Lung (tissue), 12 donors: ENCODE results near the gene NLRP11. TPM values are rescaled to one million over a fixed set of nuclear protein-coding genes. Genes with fewer than 3 reads are reported as not detected.

Experiments
- ATAC-seq: fragments of 200-7000 bp; cut with Tn5 transposase; one replicate; pipeline ENCODE4 v1.9.1; 2020; ENCODE audit warnings: moderate number of reproducible peaks; ENCODE audit not compliant: insufficient read depth, low FRiP score
- DNase-seq, 3 donors: peaks; one replicate each; pipeline ENCODE4 v3.0.0-alpha.2; 2013 to 2017
- H3K27ac ChIP-seq, 2 donors: one replicate each; pipeline ENCODE4 v1.5.1; 2013; ENCODE audit warnings: mild to moderate bottlenecking in 2 of 2, moderate library complexity in 2 of 2, control low read depth in 1 of 2, inconsistent platforms in 1 of 2, low read depth in 1 of 2, low read length in 1 of 2
- H3K27me3 ChIP-seq, 3 donors: one replicate each; pipeline ENCODE4 v1.5.1; 2013; ENCODE audit warnings: low read length in 2 of 3; ENCODE audit not compliant: control insufficient read depth in 3 of 3, insufficient read depth in 3 of 3
- H3K36me3 ChIP-seq, 4 donors: one replicate each; pipeline ENCODE4 v1.5.1; 2013; ENCODE audit warnings: low read length in 4 of 4, mild to moderate bottlenecking in 1 of 4, moderate library complexity in 1 of 4; ENCODE audit not compliant: control insufficient read depth in 4 of 4, insufficient read depth in 4 of 4
- H3K4me1 ChIP-seq, 5 donors: one replicate each; pipeline ENCODE4 v1.5.1; 2013; ENCODE audit warnings: low read length in 5 of 5, mild to moderate bottlenecking in 2 of 5, moderate library complexity in 1 of 5; ENCODE audit not compliant: control insufficient read depth in 5 of 5, insufficient read depth in 5 of 5
- H3K4me3 ChIP-seq: one replicate; pipeline ENCODE4 v1.5.1; 2013; ENCODE audit warnings: mild to moderate bottlenecking, control low read depth, moderate library complexity
- H3K9ac ChIP-seq, 2 donors: one replicate each; pipeline ENCODE4 v1.5.1; 2013; ENCODE audit warnings: low read length in 2 of 2, control low read depth in 1 of 2; ENCODE audit not compliant: insufficient read depth in 1 of 2
- H3K9me3 ChIP-seq, 4 donors: one replicate each; pipeline ENCODE4 v1.5.1; 2013; ENCODE audit warnings: low read length in 3 of 4, mild to moderate bottlenecking in 1 of 4, moderate library complexity in 1 of 4; ENCODE audit not compliant: control insufficient read depth in 4 of 4, insufficient read depth in 3 of 4
- CTCF ChIP-seq: IDR thresholded peaks from 2 replicates; pipeline ENCODE4 v1.5.1; 2012; ENCODE audit warnings: mild to moderate bottlenecking; ENCODE audit errors: control extremely low read depth, extremely low read depth
- WGBS, 2 donors: extraction: QIAGEN DNeasy Blood & Tissue Kit; methylation state at CpG; one replicate each; pipeline ENCODE4 v1.1.7; 2013; 5-methylcytosine and 5-hydroxymethylcytosine counted together
- polyA plus RNA-seq, 2 donors: library from polyadenylated mRNA; stranded (reverse); fragments of 200-250 nt; gene quantifications; one replicate each; pipeline ENCODE4 v1.2.1, GENCODE V29; 2013
- total RNA-seq, 2 donors: library from RNA; depleted of rRNA in 1 of 2; stranded (reverse); fragments of >200 nt in 1 of 2; gene quantifications; one replicate each; pipeline ENCODE4 v1.2.1, GENCODE V29; 2014 to 2021
- donor health status: control.
- donor health status: control.
- donor health status: Bipolar disorder and iron deficiency.
- donor health status: healthy.
- donor health status: DM: yes; HTN: yes; CAD: no.

Gene NLRP11
- total and polyA plus RNA-seq, 4 donors = not detected

- DNase-seq (no peak), ATAC-seq (no peak)
- TF ChIP-seq CTCF = no peak
- H3K4me1 ChIP-seq = no peaks in the 10 kb centered on the region
- WGBS, 2 donors = 69 to 89% methylated on average over 3 of the region's 3 CpGs
- no peak overlapping the region for H3K9ac ChIP-seq
- no peak overlapping the region for H3K27ac ChIP-seq
- no peak overlapping the region for H3K4me3 ChIP-seq
- H3K36me3 ChIP-seq = no peaks in the 10 kb centered on the region
- H3K9me3 ChIP-seq = peaks cover 0 to 3% (median 0%) of the 10 kb centered on the region in 4 donors
- H3K27me3 ChIP-seq = no peaks in the 10 kb centered on the region
These were observed 6.5 kb upstream of the NLRP11 start for GRCh38 chr19:55838251-55838650.

- no peaks in the 10 kb centered on the region for H3K36me3 ChIP-seq
- 89 to 95% methylated on average over 16 of the region's 16 CpGs for WGBS, 2 donors
- H3K4me3 ChIP-seq = no peak within 1 kb of the TSS
- H3K27me3 ChIP-seq = no peaks in the 10 kb centered on the region
- H3K9me3 ChIP-seq = peaks cover 0 to 3% (median 0%) of the 10 kb centered on the region in 4 donors
- no peaks in the 10 kb centered on the region for H3K4me1 ChIP-seq
- no peak for TF ChIP-seq CTCF
- no peak for ATAC-seq
- no peak within 1 kb of the TSS for H3K9ac ChIP-seq
- no peak within 1 kb of the TSS for H3K27ac ChIP-seq
- DNase-seq = no peak
These were observed 4.5 kb upstream of the NLRP11 start, which contains the start of gene NLRP4 for GRCh38 chr19:55836340-55836739. Gene NLRP4, plus strand, starts transcription at chr19:55836540. Its CDS starts 15,541 bp downstream, at chr19:55852081.

- no peak for TF ChIP-seq CTCF
- no peak for DNase-seq
- Histone ChIP-seq H3K4me1 (no peaks in the 10 kb centered on the region), H3K27ac (no peak overlapping the region), H3K9me3 (peaks cover 0 to 3% (median 0%) of the 10 kb centered on the region in 4 donors), H3K36me3 (no peaks in the 10 kb centered on the region), H3K4me3 (no peak overlapping the region), H3K9ac (no peak overlapping the region), H3K27me3 (no peaks in the 10 kb centered on the region)
- ATAC-seq = no peak
- WGBS, 2 donors = 70 to 81% methylated on average over 4 of the region's 4 CpGs
These were observed 877 bp upstream of the NLRP11 start for GRCh38 chr19:55832676-55833075.

GRCh38 chr19:55830656-55831055 is 1.1 kb downstream of the NLRP11 start:
- no peaks in the 10 kb centered on the region for H3K36me3 ChIP-seq
- H3K4me3 ChIP-seq = no peak overlapping the region
- DNase-seq = no peak
- no peak for TF ChIP-seq CTCF
- no peaks in the 10 kb centered on the region for H3K4me1 ChIP-seq
- peaks cover 0 to 3% (median 0%) of the 10 kb centered on the region in 4 donors for H3K9me3 ChIP-seq
- H3K27me3 ChIP-seq = no peaks in the 10 kb centered on the region
- ATAC-seq = no peak
- WGBS, 2 donors = 80 to 85% methylated on average over 5 of the region's 5 CpGs
- no peak overlapping the region for H3K27ac ChIP-seq
- no peak overlapping the region for H3K9ac ChIP-seq
